HepG2 (cell line): ENCODE measurements around the gene XPC. TPM values are rescaled to one million over a fixed set of nuclear protein-coding genes. Genes with fewer than 3 reads are reported as not detected.

Experiments used
- ATAC-seq: fragments of 200-7000 bp; cut with Tn5 transposase; 3 replicates; pipeline ENCODE4 v1.9.1; 2020; ENCODE audit warnings: mild to moderate bottlenecking, moderate library complexity
- BruUV-seq: library from RNA; stranded (reverse); fragments of 400-500 nt; replicated peaks from 2 replicates; lab custom pipeline; 2021; lab: Mats Ljungman, UMichigan
- CTCF ChIA-PET: fragments of 300-600 bp; formaldehyde crosslinking; extraction: SDS; loops from one replicate; lab custom pipeline; 2021; ENCODE audit warnings: low total read pairs, inconsistent platforms, low intra/inter-chr PET ratio; lab: Yijun Ruan, JAX
- POLR2A ChIA-PET: fragments of 350-600 bp; sonication (Branson Sonifier 250); formaldehyde crosslinking; loops from one replicate; lab custom pipeline; 2020; ENCODE audit warnings: antibody characterized with exemption, inconsistent platforms; lab: Yijun Ruan, JAX
- DNase-seq: peaks from one replicate; pipeline ENCODE4 v3.0.0-alpha.2; 2015; ENCODE audit warnings: low spot score
- FAIRE-seq: peaks from 3 replicates; lab custom pipeline; 2011; peaks lifted over from hg19 to GRCh38; lab: Jason Lieb, UNC
- H2AFZ ChIP-seq: one replicate; pipeline ENCODE4 v1.6.1; 2011; ENCODE audit warnings: low read length, inconsistent platforms
- H3K27ac ChIP-seq: fragments of 300-600 bp; 3 replicates; pipeline ENCODE4 v1.8.0; 2011; ENCODE audit warnings: mixed run types, mild to moderate bottlenecking, mixed read lengths, low read length, inconsistent platforms; ENCODE audit not compliant: insufficient read depth; ENCODE audit errors: extremely low read length
- H3K27me3 ChIP-seq, 2 experiments: fragments of 200-600 bp in 1 of 2; 2 replicates in 1 of 2; 3 replicates in 1 of 2; pipeline versions ENCODE4 v1.6.0 to v1.8.0; 2011; ENCODE audit warnings: low read length in 2 of 2, mild to moderate bottlenecking in 2 of 2, moderate library complexity in 2 of 2, inconsistent platforms in 1 of 2; ENCODE audit not compliant: insufficient read depth in 2 of 2, control insufficient read depth in 1 of 2
- H3K36me3 ChIP-seq, 2 experiments: fragments of 200-600 bp in 1 of 2; replicated peaks in 1 of 2; 2 replicates in 1 of 2; 3 replicates in 1 of 2; pipeline versions ENCODE4 v1.5.1 to v1.8.0; 2011; ENCODE audit warnings: low read length in 2 of 2, inconsistent platforms in 1 of 2; ENCODE audit not compliant: insufficient read depth in 2 of 2, control insufficient read depth in 1 of 2
- H3K4me1 ChIP-seq: 2 replicates; pipeline ENCODE4 v1.5.1; 2012; ENCODE audit warnings: low read length, inconsistent platforms; ENCODE audit not compliant: insufficient read depth
- H3K4me2 ChIP-seq: 2 replicates; pipeline ENCODE4 v1.6.0; 2011; ENCODE audit warnings: low read depth, low read length, inconsistent platforms
- H3K4me3 ChIP-seq, 3 experiments: fragments of 200-600 bp in 1 of 3; sonication (generic), shearing (Covaris generic) in 1 of 3; replicated peaks in 1 of 3; 2 replicates each; pipeline ENCODE4 v1.5.1; 2011 to 2016; ENCODE audit warnings: low read length in 3 of 3, inconsistent platforms in 2 of 3, low read depth in 2 of 3, mild to moderate bottlenecking in 2 of 3, control low read depth in 1 of 3, mixed read lengths in 1 of 3; ENCODE audit not compliant: insufficient read depth in 1 of 3
- H3K79me2 ChIP-seq: one replicate; pipeline ENCODE4 v1.6.1; 2011; ENCODE audit warnings: low read length, inconsistent platforms; ENCODE audit not compliant: insufficient read depth
- H3K9ac ChIP-seq: 2 replicates; pipeline ENCODE4 v1.6.0; 2011; ENCODE audit warnings: mild to moderate bottlenecking, low read depth, low read length, inconsistent platforms; ENCODE audit not compliant: insufficient read depth
- H3K9me3 ChIP-seq: 2 replicates; pipeline ENCODE4 v1.5.1; 2012; ENCODE audit warnings: mild to moderate bottlenecking, low read length
- H4K20me1 ChIP-seq: 2 replicates; pipeline ENCODE4 v1.6.0; 2011; ENCODE audit warnings: inconsistent platforms, mild to moderate bottlenecking, low read length, moderate library complexity; ENCODE audit not compliant: insufficient read depth
- ELF4 ChIP-seq: sonication (generic); formaldehyde crosslinking; IDR thresholded peaks from 2 replicates; pipeline ENCODE4 v1.5.0; 2020; ENCODE audit warnings: missing genetic modification reagents, mild to moderate bottlenecking, moderate library complexity, borderline replicate concordance
- KDM5A ChIP-seq: fragments of 200-600 bp; sonication (generic); IDR thresholded peaks from 2 replicates; pipeline ENCODE4 v1.7.0; 2018; ENCODE audit warnings: antibody characterized with exemption, mild to moderate bottlenecking, low read length, borderline replicate concordance
- KIAA2018 ChIP-seq: sonication (generic); formaldehyde crosslinking; IDR thresholded peaks from 2 replicates; pipeline ENCODE4 v1.5.0; 2020; ENCODE audit warnings: mild to moderate bottlenecking, missing genetic modification reagents, borderline replicate concordance
- KLF12 ChIP-seq: sonication (generic); formaldehyde crosslinking; IDR thresholded peaks from 2 replicates; pipeline ENCODE4 v1.4.0; 2020; ENCODE audit warnings: missing genetic modification reagents, borderline replicate concordance
- NFIC ChIP-seq: IDR thresholded peaks from 2 replicates; pipeline ENCODE4 v1.6.1; 2012; ENCODE audit warnings: mild to moderate bottlenecking, low read length, inconsistent platforms
- RFX1 ChIP-seq: fragments of 450-650 bp; IDR thresholded peaks from 2 replicates; pipeline ENCODE4 v1.6.1; 2017
- SMAD1 ChIP-seq: sonication (generic); formaldehyde crosslinking; IDR thresholded peaks from 2 replicates; pipeline ENCODE4 v1.4.0; 2020; ENCODE audit warnings: missing genetic modification reagents, low read depth, mild to moderate bottlenecking, borderline replicate concordance
- SP1 ChIP-seq, 2 experiments: fragments of 450-650 bp in 1 of 2; sonication (generic) in 1 of 2; formaldehyde crosslinking in 1 of 2; IDR thresholded peaks; 2 replicates each; pipeline versions ENCODE4 v1.4.0 to v1.6.1; 2016 to 2020; ENCODE audit warnings: missing genetic modification reagents in 1 of 2
- STAG1 ChIP-seq: sonication (generic); formaldehyde crosslinking; IDR thresholded peaks from 2 replicates; pipeline ENCODE4 v1.4.0; 2020; ENCODE audit warnings: missing genetic modification reagents
- ZFAT ChIP-seq: sonication (generic); formaldehyde crosslinking; conservative IDR thresholded peaks from 2 replicates; pipeline ENCODE4 v1.8.1; 2023; ENCODE audit warnings: missing genetic modification reagents, inconsistent platforms
- ZNF33A ChIP-seq: sonication (generic); formaldehyde crosslinking; IDR thresholded peaks from 2 replicates; pipeline ENCODE4 v1.5.1; 2020; ENCODE audit warnings: missing genetic modification reagents, mild to moderate bottlenecking, moderate library complexity, borderline replicate concordance
- ZNF547 ChIP-seq: sonication (generic); formaldehyde crosslinking; IDR thresholded peaks from 2 replicates; pipeline ENCODE4 v1.5.1; 2020; ENCODE audit warnings: mild to moderate bottlenecking, missing genetic modification reagents
- ZNF7 ChIP-seq: IDR thresholded peaks from 2 replicates; pipeline ENCODE4 v1.6.1; 2016; ENCODE audit warnings: missing biosample characterization, missing genetic modification reagents
- ZNF740 ChIP-seq: sonication (generic); formaldehyde crosslinking; IDR thresholded peaks from 2 replicates; pipeline ENCODE4 v1.4.0; 2020; ENCODE audit warnings: missing genetic modification reagents
- ZNF891 ChIP-seq: sonication (generic); formaldehyde crosslinking; IDR thresholded peaks from 2 replicates; pipeline ENCODE4 v1.5.0; 2020; ENCODE audit warnings: mild to moderate bottlenecking, missing genetic modification reagents
- WGBS: methylation state at CpG from one replicate; pipeline ENCODE4 v1.1.6; 2017; ENCODE audit warnings: low lambda C conversion rate; 5-methylcytosine and 5-hydroxymethylcytosine counted together
- in situ Hi-C: cut with HindIII; loops from 2 replicates; pipeline ENCODE4 v1.10.0; 2017; ENCODE audit warnings: low pct_unique_long_range_greater_than_20kb; ENCODE audit not compliant: extremely low pct_ligation_motif_present
- intact Hi-C: fragments of 100-400 bp; cut with micrococcal nuclease; formaldehyde crosslinking; loops from one replicate; pipeline ENCODE4 v1.10.0; 2022; ENCODE audit not compliant: unreplicated experiment
- polyA plus RNA-seq, 8 experiments: library from polyadenylated mRNA; depleted of rRNA in 3 of 8; stranded (reverse) in 7 of 8; unstranded in 1 of 8; fragments of >200 nt; fragmentation: Illumina TruSeq in 4 of 8; extraction: Trizol in 4 of 8; gene quantifications; 2 replicates each; pipeline versions ENCODE4 v1.2.1 to v1.2.3, GENCODE V29; 2011 to 2016; ENCODE audit warnings: low read depth in 4 of 8, missing spikeins in 1 of 8, mixed read lengths in 1 of 8; ENCODE audit not compliant: insufficient read depth in 1 of 8
- total RNA-seq, 5 experiments: library from RNA; depleted of rRNA; stranded (reverse); fragments of >200 nt; fragmentation: Illumina TruSeq; extraction: Trizol; gene quantifications; 2 replicates each; pipeline ENCODE4 v1.2.3, GENCODE V29; 2016; ENCODE audit warnings: low read depth in 1 of 5

Gene XPC
- total and polyA plus RNA-seq, 2 of the 13 experiments (the other 11 are each of a cell fraction or from before 2014, with no cell fraction given): 9.4 to 24.1 TPM

DNA sequence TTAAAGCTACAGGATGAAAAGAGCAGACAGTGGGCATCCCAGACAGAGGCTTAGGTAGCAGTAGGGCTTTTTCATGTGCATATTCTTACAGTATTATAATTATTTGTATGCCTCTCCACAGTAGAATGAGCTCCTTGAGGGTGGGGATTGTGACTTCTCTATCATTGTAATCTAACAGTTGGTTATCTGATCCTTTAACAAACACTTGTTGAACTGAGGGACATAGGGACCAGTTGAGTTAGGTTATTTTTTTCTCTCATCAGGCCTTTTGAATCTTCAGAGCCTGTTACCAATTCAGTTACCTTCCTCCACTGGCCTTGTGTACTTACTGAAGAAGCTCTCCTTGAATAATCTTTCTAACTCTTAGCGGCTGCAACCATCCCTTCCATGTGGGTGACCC, 1.4 kb upstream of the XPC start:
- H3K27ac ChIP-seq: no peak overlapping the region
- intact Hi-C loops: loop anchor here (2.0 to 5.0 kb wide), 2 partner anchors 61 to 1212 kb away; no protein-coding TSS in a partner anchor
- H3K9ac ChIP-seq: peak overlapping the region; percentile 99

DNA sequence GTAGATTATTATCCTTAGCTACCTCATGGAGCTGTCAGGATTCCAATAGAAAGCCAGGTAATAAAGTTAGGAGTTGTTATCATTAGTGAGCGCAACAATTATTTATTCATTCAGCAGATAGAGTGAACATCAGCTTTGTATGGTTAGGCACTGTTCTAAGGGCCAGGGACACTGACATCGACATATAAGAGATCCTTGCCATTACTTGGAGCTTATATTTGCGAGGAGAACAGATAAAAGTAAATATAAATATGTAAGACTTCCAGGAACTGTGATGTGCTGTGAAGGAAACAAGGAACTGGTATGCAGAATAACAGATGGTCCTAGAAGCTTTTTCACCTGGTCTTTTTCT, 689 bp upstream of the XPC start:
- H3K9me3 ChIP-seq: no peaks in the 10 kb centered on the region
- FAIRE-seq (no peak), DNase-seq (no peak), ATAC-seq (no peak)
- TF ChIP-seq KDM5A (peak; percentile 56), KIAA2018 (CRISPR knock-in tag) (no peak), NFIC (0 out of 2 replicates have a peak, but pooled peaks have one; percentile 4)
- peak overlapping the region; percentile 69 for H3K4me2 ChIP-seq
- in situ Hi-C loops: no loop called here
- H3K4me1 ChIP-seq: peaks cover 66% of the 10 kb centered on the region
- H4K20me1 ChIP-seq: no peaks in the 10 kb centered on the region
- peak overlapping the region; percentile 99 for H3K9ac ChIP-seq
- H3K4me3 ChIP-seq: peak overlapping the region; percentile 88 to 95 (median 95)
- WGBS: 0% methylated on average over 3 of the region's 3 CpGs
- H3K36me3 ChIP-seq: peaks cover 6 to 13% of the 10 kb centered on the region in 2 experiments; a peak in 4 of 5 replicates
- H3K27me3 ChIP-seq: no peaks in the 10 kb centered on the region; a peak in 1 of 5 replicates
- POLR2A ChIA-PET: interaction anchor here (0.7 to 3.0 kb wide), 18 partner anchors 10 to 472 kb away, joined by 3 to 75 read pairs (median 5); partner anchors contain the start of genes CCDC174, CHCHD4, SLC6A6 and TMEM43
- CTCF ChIA-PET: no interaction called here
- intact Hi-C loops: loop anchor here (2.0 to 5.0 kb wide), 2 partner anchors 60 to 1212 kb away; no protein-coding TSS in a partner anchor
- H2AFZ ChIP-seq: peak overlapping the region; percentile 72
- peaks cover 69% of the 10 kb centered on the region for H3K79me2 ChIP-seq
- peak overlapping the region; percentile 70 for H3K27ac ChIP-seq
- BruUV-seq: no TSS peak

More for the DNA sequence above, 1.4 kb upstream of the XPC start:
- BruUV-seq: no TSS peak
- FAIRE-seq (no peak), ATAC-seq (no peak), DNase-seq (no peak)
- POLR2A ChIA-PET: interaction anchor here (3.0 kb wide), 1 partner anchor 55 kb away, joined by 75 read pairs; the partner anchor contains the start of genes CHCHD4 and TMEM43
- Histone ChIP-seq H3K4me1 (peaks cover 59% of the 10 kb centered on the region), H3K36me3 (peaks cover 7 to 13% of the 10 kb centered on the region in 2 experiments; a peak in 4 of 5 replicates), H3K9me3 (no peaks in the 10 kb centered on the region), H2AFZ (no peak overlapping the region), H3K4me3 (peak overlapping the region; percentile 88 to 95 (median 95); a peak in 5 of 6 replicates), H3K79me2 (peaks cover 62% of the 10 kb centered on the region), H3K27me3 (no peaks in the 10 kb centered on the region; a peak in 1 of 5 replicates), H4K20me1 (no peaks in the 10 kb centered on the region), H3K4me2 (peak overlapping the region; percentile 69)
- TF ChIP-seq ZNF7 (no peak), ELF4 (CRISPR knock-in tag) (no peak), ZNF33A (CRISPR knock-in tag) (no peak), RFX1 (no peak), ZNF740 (no peak), SP1 (IDR thresholded peaks at IDR 0.05) (no peak), SP1 (CRISPR knock-in tag; IDR thresholded peaks at IDR 0.05) (no peak), SMAD1 (CRISPR knock-in tag) (no peak), STAG1 (CRISPR knock-in tag) (no peak), ZNF891 (CRISPR knock-in tag) (no peak), KLF12 (CRISPR knock-in tag) (no peak), ZFAT (CRISPR knock-in tag) (no peak), ZNF547 (CRISPR knock-in tag) (no peak), NFIC (no peak)
- CTCF ChIA-PET: no interaction called here
- in situ Hi-C loops: no loop called here
- 85% methylated on average over 1 of the region's 1 CpG for WGBS
